Measurements from ENCODE around the gene IGHMBP2. TPM values are rescaled to one million over a fixed set of nuclear protein-coding genes. Genes with fewer than 3 reads are reported as not detected.

The IGHMBP2 gene
- total and polyA plus RNA-seq, 9 of the 15 experiments (the other 6 are each of a cell fraction or from before 2014, with no cell fraction given): 1.6 to 24.8 (median 14.5) TPM

- Histone ChIP-seq H4K20me1 (replicated peaks; ENCODE audit: control insufficient read depth, insufficient read depth, low read length) (no peaks in the 10 kb centered on the region; the same call in none of the 2 replicates), H3K4me1 (replicated peaks in 1 of 2; ENCODE audit: control insufficient read depth in 2 of 2, insufficient read depth in 2 of 2, low read length in 2 of 2) (peaks cover 3 to 16% of the 10 kb centered on the region in 2 experiments; a peak in 4 of 5 replicates), H3K79me2 (ENCODE audit: control insufficient read depth, insufficient read depth, low read length) (no peaks in the 10 kb centered on the region), H3K9ac (ENCODE audit: insufficient read depth in 1 of 2, low read depth in 2 of 2, low read length in 2 of 2) (peak overlapping the region in 1 of 2 experiments; percentile 26; a peak in 1 of 4 replicates), H3K27me3 (ENCODE audit: control insufficient read depth in 2 of 2, insufficient read depth in 2 of 2, low read length in 2 of 2) (peaks cover 26 to 64% of the 10 kb centered on the region in 2 experiments; a peak in 4 of 5 replicates), H2AFZ (ENCODE audit: low read depth, low read length) (no peak overlapping the region), H3K27ac (ENCODE audit: extremely low read depth, low read depth, low read length) (no peak overlapping the region), H3K36me3 (ENCODE audit: control insufficient read depth, insufficient read depth, low read length) (no peaks in the 10 kb centered on the region), H3K9me1 (ENCODE audit: control insufficient read depth, insufficient read depth, low read length) (no peaks in the 10 kb centered on the region), H3K9me3 (replicated peaks; ENCODE audit: control insufficient read depth, insufficient read depth, low read depth, low read length) (no peaks in the 10 kb centered on the region), H3K4me3 (no peak overlapping the region), H3K4me2 (ENCODE audit: insufficient read depth, low read length) (no peak overlapping the region)
- WGBS (ENCODE audit: insufficient coverage, low coverage, missing lambda C conversion rate): 5% methylated on average over 25 of the region's 25 CpGs
- ATAC-seq: no peak
- intact Hi-C loops (cut with micrococcal nuclease) (no loop called here), in situ Hi-C loops (cut with MboI) (no loop called here)
- POLR2A ChIA-PET: interaction anchor here (0.6 to 0.9 kb wide), 2 partner anchors 10 to 291 kb away, joined by 3 to 4 read pairs; no protein-coding TSS in a partner anchor
- no peak for FAIRE-seq
- BruUV-seq (replicated peaks): no TSS peak
- CTCF ChIA-PET (ENCODE audit: low intra/inter-chr PET ratio): no interaction called here
- no peak for DNase-seq (ENCODE audit: extremely low read depth in 1 of 4, low spot score in 3 of 4)
- TF ChIP-seq HMGN3 (IDR thresholded peaks at IDR 0.05; ENCODE audit: borderline replicate concordance, extremely low read depth, insufficient read length, low read depth, low read length) (no peak), ESRRA (IDR thresholded peaks at IDR 0.05; ENCODE audit: borderline replicate concordance, low read depth) (no peak), NR2C1 (IDR thresholded peaks at IDR 0.05) (no peak), NR2C1 (tag; IDR thresholded peaks at IDR 0.05) (no peak), POU5F1 (IDR thresholded peaks at IDR 0.05; ENCODE audit: borderline replicate concordance, low read depth, low read length, partially characterized antibody) (no peak), BRF2 (IDR thresholded peaks at IDR 0.05; ENCODE audit: borderline replicate concordance, insufficient read depth, insufficient read length) (no peak), AFF1 (IDR thresholded peaks at IDR 0.05; ENCODE audit: low read depth in 1 of 2, partially characterized antibody in 2 of 2) (no peak), MLX (CRISPR knock-in tag; conservative IDR thresholded peaks at IDR 0.05) (no peak), RNF219 (CRISPR knock-in tag; IDR thresholded peaks at IDR 0.05) (no peak), ZNF134 (CRISPR knock-in tag; conservative IDR thresholded peaks at IDR 0.05) (no peak)
Observed at GRCh38 chr11:68960294-68961071, 56.8 kb downstream of the IGHMBP2 start.
